Activated CD8-positive, alpha-beta memory T cell treated with anti-CD3 and anti-CD28 coated beads, Interleukin-2, amount 50 U/mL, for 1 hour (primary cell): ENCODE measurements around the gene USP21.

ENCODE experiments used
- DNase-seq: peaks from one replicate; pipeline ENCODE4 v3.0.0-alpha.2; 2020; ENCODE audit errors: extremely low read depth

The USP21 gene

GRCh38 chr1:161171191-161171590 is 11.9 kb downstream of the USP21 start:
- no peak for DNase-seq

GRCh38 chr1:161171696-161172095 is 12.4 kb downstream of the USP21 start:
- no peak for DNase-seq

DNA sequence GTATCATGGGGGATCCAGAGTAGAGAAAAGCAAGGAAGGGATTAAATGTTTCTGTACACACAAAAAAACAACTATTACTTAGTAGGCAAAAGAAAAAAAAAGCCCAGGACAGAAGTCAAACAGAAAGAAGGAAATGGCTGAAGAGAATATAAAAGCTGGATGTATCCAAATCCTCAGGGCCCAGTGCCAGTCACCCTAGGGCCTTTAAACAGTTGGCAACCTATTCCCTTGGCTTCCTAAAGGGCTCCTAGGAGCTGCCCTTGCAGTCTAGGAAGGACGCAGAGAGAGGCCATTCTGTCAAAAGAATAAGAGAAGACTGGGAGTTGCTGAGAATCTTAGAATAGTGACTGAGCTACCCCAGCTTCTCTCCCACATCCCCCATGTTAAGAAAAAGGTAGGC is 13.0 kb downstream of the USP21 start:
- no peak for DNase-seq

DNA sequence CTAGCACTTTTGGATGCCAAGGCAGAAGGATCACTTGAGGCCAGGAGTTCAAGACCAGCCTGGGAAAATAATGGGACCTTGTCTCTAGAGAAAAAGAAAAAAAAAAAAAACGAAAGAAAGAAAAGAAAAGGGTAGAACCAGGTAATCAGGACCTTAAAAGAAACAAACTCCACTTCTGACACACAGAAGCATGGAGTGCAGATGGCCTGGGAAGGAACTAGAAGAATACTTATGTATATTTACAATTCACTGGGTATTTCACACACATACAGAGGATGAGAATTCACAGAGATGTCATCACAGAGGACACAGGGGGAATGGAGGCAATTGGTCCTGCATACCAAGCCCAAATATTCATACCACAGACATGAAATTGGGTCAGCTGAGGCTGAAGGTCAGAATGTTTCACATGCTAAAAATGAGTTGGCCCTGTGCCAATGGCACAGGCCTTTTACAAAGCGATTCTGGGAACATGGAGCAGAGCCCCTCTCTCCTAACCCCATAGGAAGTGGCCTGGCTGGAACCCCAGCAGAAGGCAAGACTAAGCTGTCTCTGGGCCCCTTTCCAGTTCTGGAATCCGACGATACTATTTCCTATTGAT is 13.6 kb downstream of the USP21 start:
- DNase-seq: no peak

GRCh38 chr1:161173711-161174110 is 14.4 kb downstream of the USP21 start:
- no peak for DNase-seq

- no peak for DNase-seq
Observed at GRCh38 chr1:161174911-161175310, 15.6 kb downstream of the USP21 start.

DNA sequence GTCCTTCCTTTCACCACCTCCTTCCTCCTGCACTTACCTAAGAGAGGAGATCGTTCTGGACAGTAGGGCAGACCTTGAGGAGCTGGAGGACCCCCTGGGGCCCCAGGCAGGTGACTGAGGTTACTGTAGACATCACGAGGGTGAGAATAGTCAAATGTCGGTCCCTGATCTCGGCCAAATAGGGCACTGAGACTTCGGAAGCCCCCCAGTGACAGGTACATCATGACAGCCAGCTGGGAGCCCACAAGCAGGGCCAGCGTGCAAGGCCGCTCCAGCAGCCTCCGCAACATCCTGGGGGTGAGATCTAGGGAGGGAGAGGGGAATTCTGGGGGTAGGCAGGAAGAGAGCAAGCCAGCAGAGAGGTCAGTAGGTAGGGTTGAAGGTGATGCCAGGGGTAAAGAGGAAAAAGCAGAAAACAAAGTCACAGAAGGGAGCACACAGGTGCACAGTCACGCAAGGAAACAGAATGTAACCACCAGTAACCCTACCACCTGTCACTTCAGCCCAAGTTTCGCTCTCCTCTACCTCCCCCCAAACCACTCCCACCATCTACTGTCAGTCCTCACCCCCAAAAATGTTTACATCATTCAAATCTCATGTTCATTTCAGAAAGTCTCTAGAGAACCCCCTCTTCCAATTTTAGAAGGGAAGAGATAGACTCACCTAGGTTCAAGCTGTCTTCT is 16.6 kb downstream of the USP21 start:
- DNase-seq: no peak

DNA sequence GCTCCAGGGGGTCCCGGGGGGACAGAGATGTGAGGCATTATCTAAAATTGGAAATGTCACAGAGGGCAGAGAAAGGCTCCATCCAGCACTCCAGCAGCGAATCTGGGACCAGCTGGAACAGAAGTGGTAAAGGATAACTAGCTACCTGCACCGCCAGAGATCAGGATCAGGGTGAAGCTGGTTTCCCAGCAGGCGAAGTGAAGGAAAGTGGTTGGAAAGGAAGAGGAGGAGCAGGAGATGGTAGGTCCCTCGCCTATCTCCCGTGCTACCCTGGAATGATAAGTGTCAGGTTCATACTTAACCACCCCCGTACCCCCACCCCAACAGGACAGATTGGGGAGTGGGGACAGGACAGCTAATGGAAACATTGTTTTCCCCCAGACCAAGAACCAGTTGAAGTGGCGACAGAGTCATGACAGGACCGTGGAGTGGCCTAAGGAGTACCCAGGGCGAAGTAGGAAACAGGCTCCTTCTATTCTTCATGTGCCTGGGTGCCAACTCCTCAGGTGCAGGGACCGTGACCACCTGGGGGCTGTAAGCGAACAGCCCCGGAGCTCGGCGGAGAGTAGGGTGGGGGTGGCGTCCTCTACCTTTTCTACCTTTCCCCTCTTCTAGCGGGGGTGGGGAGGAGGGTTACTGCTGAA is 17.3 kb downstream of the USP21 start:
- no peak for DNase-seq

DNA sequence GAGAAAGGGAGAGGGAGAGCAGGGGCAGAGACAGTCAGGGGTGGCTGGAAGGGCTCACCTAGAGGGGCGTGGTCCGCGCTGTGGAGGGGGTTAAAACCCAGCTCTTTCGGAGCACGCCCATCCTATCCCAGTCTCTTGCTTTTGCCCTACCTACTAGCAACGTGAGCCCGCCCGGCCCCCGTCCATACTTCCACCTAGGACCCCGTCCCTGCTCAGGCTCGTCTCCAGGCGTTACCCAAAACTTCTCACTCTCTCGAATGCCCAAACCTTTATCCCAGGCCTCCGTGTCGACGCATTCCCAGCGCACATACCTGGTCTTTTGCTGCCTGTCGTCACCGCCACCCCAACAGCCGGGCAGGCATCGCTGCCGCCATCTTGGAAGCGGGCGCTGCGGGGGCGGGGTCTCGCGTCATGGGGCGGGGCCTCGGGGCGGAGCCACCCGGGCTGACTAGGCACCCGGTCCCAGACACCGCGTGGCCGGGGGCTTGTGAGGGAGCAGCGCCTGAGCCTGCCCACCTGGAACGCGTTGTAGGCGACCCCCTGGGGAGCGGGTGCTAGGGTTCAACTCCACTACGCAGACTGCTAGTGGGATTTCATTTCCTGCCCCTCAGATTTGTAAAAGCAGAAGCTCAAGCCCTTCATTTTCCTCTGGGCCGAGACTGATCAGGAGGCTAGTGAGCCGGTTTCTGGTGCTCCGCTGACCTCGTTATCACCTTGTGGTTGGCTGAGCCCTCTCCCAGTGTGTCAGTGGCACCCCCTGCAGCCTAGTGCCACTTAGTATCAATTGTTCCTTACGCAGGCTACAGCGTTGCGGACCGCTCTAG is 18.0 kb downstream of the USP21 start, which contains the start of gene B4GALT3:
TSS of gene B4GALT3 (minus strand) at position 396 of the 824 bp plus-strand sequence. CDS start 1,447 bp downstream, outside the sequence.
- DNase-seq: peak; percentile 57

DNA sequence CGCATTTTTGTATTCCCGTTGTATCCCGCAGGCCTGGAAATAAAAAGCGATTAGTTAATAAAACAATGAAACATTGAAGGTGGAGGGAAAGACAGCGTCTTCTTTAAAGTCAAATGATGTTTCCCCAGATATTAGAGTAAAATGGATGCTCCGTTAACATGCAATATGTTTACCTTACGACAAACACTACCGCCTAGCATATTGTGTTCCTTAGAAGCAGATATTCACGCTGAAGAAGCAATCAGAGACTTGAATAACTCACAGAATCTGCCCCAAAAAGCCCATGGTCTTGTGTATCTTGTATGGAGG is 18.6 kb downstream of the USP21 start:
- DNase-seq: no peak

DNA sequence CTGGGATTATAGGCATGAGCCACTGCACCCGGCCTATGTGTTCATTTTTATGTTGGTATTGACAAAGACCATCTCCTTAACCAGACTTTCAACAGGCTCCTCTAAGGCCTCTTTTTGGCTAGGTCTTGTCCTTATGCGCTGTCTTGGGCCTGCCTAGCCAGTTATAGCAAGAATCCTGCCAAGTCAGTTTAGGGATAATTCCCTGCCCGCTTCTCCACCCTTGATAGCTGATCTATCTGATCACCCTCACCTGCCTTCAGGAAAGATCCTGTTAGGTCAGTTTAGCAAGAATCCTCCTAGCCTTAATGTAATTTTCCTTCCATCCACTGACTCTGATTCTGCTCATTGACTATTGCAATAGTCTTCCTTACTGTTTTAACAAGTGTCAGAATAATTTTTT is 20.4 kb downstream of the USP21 start:
- DNase-seq: no peak

DNA sequence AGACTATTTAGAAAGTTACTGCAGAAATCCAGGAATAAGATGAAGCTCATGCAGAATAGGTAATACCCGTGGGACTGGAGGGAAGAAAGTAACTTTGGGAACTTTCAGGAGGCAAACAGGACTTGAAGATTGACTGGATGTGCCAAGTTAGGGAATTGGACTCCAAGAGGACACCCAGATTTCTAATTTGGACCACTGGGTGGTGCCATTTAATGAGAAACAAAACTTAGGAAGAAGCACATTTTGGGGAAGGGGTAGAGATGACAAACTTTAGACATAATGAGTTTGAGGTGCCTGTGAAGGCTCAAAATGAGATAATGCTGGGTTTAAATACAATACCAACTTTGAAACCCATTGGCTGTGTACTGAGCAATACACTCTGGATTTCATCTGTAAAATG is 21.3 kb downstream of the USP21 start:
- no peak for DNase-seq

DNA sequence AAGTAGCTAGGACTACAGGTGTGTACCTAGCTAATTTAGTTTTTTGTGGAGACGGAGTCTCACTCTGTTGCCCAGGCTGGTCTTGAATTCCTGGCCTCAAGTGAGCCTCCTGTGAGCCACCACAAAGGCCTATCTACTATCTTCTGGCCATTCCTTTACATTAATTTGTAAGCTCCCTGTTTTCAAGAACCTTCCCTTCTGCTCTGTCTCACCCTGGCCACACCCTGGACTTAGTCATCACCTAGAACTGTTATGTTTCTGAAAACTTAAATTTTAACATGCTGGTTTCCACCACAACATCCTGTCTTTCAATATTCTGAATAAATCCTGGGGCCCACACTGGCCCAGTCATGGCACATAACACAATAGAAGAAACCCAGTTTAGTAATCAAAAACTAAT is 22.9 kb downstream of the USP21 start:
- DNase-seq: no peak

DNA sequence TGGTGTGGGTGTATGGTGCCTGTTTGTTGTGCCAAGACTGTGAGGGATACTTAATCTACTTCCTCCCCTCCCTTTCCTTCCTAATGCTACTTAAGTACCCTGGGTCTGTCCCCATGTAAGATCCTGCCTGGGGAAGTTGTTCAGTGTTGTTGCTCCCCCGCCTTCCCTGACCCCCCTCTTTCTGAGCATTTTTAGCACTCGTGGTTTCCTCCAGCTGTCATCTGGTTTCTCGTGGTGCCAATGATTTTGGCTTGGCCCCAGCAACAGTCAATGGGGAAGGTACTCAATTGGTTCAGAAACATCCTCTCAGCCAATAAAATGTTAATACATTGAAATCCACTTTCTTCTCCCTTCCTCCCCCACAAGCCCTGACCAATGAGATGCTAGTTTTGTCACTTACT is 26.0 kb downstream of the USP21 start:
- DNase-seq: peak; percentile 47

GRCh38 chr1:161185732-161186311 is 26.5 kb downstream of the USP21 start:
- DNase-seq: no peak

DNA sequence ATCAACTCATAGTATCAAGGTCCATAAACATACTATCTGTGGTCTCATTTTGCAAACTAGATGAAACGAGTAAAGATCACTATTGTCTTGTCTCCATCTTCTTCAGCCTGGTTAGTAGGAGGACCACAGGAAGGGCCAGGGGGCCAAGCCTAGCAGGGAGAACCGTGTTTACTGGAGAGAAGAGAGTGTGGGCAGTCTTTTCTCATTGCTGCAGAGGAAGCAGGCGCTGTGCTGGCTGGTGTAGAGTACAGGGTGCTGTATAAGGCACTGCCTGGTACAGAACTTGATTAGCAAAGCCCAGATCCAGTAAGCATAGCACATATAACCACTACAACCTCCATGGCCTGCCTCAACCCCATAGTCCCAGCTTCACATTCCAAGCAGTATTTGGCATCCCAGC is 28.0 kb downstream of the USP21 start:
- no peak for DNase-seq

- no peak for DNase-seq
Observed at GRCh38 chr1:161188381-161188780, 29.1 kb downstream of the USP21 start.

DNA sequence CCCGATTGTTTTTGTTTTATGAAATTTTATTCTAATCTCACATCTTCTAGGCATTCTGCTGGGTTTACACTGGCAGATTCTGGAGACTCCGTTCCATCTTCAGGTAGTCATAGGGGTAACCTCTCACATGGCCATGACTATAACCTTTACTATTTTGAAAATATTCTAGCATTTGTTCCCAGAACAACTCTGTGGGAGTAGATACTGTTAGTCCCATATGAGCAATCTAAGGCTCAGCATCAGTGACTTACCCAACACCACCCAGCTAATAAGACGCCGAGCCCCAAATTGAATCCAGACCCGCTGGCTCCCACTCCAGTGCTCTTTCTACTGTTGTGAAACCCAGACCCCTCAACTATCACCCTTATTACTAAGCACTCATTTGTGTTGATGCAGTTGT is 29.7 kb downstream of the USP21 start:
- no peak for DNase-seq

DNA sequence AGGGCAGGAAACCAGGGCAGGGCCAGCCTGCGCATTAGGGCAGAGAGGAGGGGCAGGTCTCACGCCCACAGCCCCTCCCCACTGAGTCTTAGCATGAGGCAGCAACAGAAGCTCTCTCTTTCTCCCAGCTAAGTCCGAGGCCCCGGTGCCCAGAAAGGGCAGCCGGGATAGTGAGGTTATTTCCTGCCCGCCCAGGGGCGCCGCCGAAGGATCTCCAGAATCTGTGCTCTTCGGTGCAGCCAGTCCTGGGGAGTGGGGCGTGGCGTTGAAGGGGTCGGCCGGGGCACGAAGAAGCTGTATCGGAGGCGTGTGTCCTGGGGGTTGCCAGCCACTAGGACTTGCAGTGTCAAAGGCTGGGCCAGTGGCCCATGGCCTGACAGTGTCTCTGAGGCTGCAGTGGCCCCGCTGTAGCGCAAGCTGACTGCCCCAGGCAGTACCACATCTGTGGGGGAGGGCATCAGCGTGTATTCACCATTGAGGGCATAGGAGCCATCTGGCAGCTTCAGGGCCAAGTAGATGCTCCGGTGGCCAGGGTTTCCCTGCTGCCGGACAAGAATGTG is 31.7 kb downstream of the USP21 start:
- DNase-seq: no peak

- DNase-seq: no peak
Observed at GRCh38 chr1:161191971-161192370, 32.7 kb downstream of the USP21 start.

DNA sequence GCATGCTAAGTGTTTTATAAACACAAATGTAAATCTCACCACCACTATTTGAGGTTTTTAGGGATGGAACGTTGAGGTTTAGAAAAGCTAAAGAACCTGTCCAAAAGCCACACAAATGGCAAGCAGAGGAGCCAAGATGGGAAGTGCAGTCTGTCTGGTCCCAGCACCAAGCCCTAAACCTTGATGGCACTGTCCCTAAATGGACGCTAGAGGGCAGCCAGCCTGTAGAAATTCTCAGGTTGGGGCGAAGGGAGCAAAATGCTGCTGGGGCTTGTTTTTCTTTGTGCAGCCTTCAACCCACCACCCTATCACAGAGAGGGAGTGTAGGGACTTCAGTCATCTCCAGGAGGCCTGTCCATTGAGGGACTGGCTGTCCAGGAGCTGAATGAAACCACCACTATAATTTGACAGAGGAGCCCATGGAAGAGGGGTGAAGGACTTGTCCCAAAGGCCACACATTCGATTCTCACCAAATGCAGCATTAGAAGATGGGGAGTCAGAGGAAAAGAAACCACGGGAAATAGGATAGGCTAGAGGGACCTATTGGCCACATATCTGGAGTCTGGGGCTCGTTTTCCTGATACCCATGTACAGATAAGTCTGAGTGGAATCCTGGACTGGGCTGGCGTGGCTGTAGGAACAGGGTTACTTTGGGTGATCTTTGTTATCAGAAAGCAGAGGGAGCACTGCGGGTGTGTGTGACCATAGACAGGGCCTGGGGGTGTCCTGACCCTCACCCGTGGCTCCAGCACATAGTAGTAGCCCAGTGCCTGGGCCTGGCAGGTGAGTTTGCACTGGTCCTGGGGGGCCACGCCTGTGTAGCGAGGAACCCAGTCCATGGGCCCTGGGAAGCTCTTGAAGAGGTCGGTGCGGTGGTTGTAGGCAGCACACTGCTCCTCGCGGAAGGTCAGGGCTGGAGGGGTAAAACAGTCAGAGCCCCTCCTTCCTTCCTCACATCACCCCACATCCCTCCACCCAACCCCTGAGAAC is 33.5 kb downstream of the USP21 start:
- DNase-seq: peak; percentile 36
